GM19193 (cell line): ENCODE results near the gene CITED1.

ENCODE experiments used
- POLR2A ChIP-seq: IDR thresholded peaks from 4 replicates; pipeline ENCODE4 v1.6.1; 2011; ENCODE audit not compliant: insufficient read depth, insufficient read length; ENCODE audit errors: extremely low read depth

CITED1 gene

DNA sequence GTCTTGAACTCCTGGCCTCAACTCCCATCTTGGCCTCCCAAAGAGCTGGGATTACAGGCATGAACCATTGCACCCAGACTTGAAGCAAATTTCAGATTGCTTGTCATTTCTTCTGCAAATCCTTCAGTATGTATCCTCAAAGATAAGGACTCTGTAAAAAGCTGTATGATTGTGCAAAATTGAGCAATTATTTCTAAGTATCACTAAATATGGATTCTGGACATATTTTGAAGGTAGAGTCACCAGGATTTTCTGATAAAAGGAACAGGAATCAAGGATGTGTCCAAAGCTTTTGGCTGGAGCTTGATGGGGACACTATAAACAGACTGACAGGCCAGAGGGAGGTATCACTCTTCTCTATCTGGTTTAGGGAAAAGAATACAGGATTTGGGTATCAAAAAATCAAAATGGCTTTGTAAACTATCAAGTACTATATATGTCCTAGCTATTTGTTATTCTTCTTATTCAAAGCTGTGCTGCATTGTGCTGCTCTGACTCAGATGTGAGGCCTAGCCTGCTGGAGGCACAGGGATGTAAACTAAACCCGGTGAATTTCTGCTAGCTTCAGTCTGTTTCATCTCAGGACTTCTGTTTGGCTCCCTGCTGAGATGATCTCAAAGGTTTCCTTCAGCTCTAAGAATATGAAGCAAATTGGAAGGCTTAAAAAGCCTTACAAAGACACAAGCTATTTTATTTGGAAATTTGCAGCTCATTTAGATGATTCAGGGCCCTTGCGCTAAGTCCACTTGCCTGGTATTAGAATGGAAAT lies 36.9 kb downstream of the CITED1 start:
- no peak for TF ChIP-seq POLR2A

DNA sequence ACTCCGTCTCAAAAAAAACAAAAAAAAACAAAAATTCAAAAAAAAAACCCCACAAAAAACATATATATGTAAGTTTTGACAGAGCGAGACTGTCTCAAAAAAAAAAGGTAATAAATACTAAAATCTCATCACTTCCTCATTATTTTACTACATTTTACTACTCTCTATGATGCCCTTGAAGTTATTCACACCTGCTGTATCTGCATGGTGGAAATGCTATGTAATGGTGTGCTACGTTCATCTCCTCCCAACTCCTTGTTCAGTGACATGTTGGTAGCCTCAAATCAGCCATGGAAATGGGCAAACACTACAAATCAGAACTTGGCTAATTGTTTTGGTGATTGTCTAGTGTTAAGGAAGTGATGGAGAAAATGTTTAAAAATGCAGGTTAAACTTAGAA lies 40.5 kb downstream of the CITED1 start:
- no peak for TF ChIP-seq POLR2A

DNA sequence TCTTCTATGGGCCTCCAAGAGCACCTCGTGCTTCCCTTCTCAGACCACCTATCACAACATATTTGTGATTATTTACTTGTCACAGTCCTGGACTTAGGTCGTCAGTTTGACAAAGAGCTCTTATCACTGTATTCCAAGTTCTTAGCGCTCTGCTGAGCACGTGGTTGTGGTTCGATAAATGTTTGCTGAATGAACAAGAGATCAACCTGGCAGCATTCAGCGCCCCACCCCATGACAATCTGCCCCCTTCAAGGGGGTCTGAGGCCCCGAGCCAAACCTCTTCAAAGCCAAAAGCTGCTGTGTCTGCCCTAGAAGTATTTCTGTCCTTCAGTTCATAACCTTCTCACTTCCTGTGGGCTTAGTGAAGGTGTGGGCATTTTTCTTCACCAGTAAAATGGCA lies 43.6 kb downstream of the CITED1 start:
- TF ChIP-seq POLR2A = no peak

DNA sequence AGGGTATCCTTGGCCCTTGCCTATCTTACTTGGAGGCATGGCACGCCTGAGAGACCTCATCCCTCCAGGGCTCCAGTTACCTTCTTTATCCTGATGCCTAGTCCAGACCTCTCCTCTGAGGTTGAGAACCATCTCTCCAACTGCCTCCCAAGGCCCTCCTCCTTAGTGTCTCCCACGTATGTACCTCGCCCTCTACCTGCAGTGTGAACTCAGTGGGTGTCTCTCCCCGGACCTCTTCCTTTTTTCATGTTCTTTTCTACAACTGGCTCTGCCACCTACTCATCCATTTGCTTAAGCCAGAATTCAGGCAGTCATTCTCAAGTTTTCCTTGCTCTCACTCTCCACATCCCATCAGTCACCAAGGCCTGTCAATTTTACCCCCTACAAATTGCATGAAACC lies 45.3 kb downstream of the CITED1 start:
- TF ChIP-seq POLR2A = no peak

DNA sequence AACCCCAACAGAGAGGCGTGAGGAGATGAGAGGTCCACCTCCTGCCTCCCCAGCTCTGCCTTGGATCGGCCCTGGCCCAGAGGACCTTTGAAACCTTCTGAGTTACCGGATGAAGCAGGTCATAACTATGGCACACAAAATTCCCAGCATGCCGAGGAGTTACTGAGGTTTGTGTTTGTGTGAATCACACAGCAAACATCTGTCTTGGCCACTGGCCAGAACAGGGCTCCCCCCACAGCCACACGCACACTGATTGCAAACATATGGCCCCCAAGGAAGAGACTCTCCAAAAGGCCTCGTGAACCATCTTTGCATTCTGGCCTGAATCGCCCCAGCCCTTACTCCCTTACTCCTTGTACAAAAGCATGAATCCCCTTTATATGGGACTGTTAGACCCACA lies 47.5 kb downstream of the CITED1 start:
- TF ChIP-seq POLR2A = no peak

DNA sequence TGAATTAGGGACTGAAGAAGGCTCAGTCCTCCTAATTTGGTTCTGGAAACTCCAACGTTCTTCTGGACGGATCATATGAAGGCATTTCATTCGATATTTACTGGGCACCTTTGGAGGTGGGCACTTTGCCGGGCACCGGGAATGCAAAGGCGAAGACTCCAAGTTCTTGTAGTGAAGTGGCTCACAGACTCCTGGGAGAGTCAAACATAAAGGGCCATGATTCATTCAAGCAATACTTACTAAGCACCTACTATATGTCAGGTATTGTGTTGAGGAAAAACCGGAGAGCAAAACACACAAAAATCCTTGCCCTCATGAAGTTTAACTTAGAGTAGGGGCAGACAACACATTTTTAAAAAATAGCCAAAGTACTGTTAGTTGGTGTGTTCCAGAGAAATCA lies 49.9 kb downstream of the CITED1 start:
- TF ChIP-seq POLR2A = no peak

DNA sequence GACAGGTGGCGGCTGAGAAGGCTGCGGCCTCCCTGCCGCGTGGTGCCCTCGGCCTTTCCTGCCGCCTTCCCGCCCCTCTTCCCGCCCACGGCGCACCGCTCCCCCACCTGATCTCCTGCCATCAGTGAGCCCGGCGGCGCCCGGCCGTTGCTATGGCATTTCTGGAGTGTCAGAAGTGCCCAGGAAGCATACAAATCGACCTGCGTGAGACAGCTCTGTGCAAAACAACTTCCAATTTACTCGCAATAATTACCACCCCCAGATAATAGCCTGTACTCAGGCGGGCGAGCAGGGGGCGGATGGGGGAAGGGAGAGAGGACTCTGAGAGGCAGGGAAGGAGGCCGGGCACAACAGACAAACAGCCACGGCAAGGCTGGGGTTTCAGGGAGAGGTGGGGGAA lies 50.3 kb downstream of the CITED1 start:
- no peak for TF ChIP-seq POLR2A

DNA sequence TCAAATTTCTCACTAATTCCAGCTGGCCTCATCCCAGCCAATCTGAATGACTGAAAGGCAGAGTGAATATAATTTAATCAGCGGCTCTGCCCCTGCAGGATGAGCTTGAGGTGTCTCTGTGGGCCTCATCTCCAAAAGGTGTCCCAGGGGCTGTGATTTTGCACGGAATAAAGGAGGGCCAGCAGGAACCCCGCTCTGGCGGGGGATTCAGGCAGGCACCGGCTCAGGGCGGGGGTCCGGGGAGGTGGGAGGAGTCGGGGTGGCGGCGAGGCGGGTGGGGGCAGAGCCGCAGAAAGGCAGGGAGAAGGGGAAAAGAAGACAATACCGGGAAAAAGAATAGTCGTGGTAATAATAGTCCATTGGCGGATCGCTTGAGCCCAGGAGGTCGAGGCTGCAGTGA lies 50.9 kb downstream of the CITED1 start:
- no peak for TF ChIP-seq POLR2A

DNA sequence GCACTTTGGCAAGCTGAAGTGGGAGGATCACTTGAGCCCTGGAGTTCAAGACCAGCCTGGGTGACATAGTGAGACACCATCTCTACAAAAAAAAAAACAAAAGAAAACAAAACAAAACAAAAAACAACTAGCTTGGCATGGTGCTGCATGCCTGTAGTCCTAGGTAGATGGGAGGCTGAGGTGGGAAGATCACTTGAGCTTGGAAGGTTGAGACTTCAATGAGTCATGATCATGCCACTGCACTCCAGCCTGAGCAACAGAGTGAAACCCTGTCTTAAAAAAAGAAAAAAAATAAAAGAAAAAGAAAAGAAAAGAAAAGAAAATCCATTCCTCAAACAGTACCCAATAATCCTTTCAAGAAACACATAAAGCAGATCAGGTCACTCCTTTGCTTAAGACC lies 52.0 kb downstream of the CITED1 start:
- TF ChIP-seq POLR2A = no peak
